BE2C (cell line): ENCODE measurements around the gene ZNF511.
A peak's percentile ranks its signal among the peaks of the same experiment; 100 is the strongest.

ENCODE experiments used
- DNase-seq: peaks from one replicate; pipeline ENCODE4 v3.0.0-alpha.2; 2020
- H3K27me3 ChIP-seq: fragments of 250-450 bp; sonication (Bioruptor Pico); 2 replicates; pipeline ENCODE4 v1.5.1; 2020; ENCODE audit warnings: mild to moderate bottlenecking
- H3K36me3 ChIP-seq: fragments of 250-450 bp; sonication (Bioruptor Pico); 2 replicates; pipeline ENCODE4 v1.5.1; 2020; ENCODE audit warnings: mild to moderate bottlenecking
- H3K4me1 ChIP-seq: fragments of 250-450 bp; sonication (Bioruptor Pico); 2 replicates; pipeline ENCODE4 v1.5.1; 2020
- H3K4me3 ChIP-seq: 2 replicates; pipeline ENCODE4 v1.5.1; 2011; ENCODE audit warnings: low read depth, low read length
- H3K9me3 ChIP-seq: fragments of 250-450 bp; sonication (Bioruptor Pico); 2 replicates; pipeline ENCODE4 v1.5.1; 2020
- CTCF ChIP-seq: IDR thresholded peaks from 2 replicates; pipeline ENCODE4 v1.5.1; 2012; ENCODE audit warnings: mild to moderate bottlenecking, low read depth, low read length

The ZNF511 gene

GRCh38 chr10:133324198-133324792, 15.6 kb downstream of the ZNF511 start:
- Histone ChIP-seq H3K27me3 (peaks cover 12% of the 10 kb centered on the region), H3K36me3 (no peaks in the 10 kb centered on the region), H3K4me3 (peak overlapping the region; percentile 57), H3K9me3 (peaks cover 4% of the 10 kb centered on the region; the same call in 1 of the 2 replicates), H3K4me1 (no peaks in the 10 kb centered on the region)
- no peak for TF ChIP-seq CTCF
- DNase-seq, result peak; percentile 92

GRCh38 chr10:133324857-133325260, 16.1 kb downstream of the ZNF511 start:
- no peak for TF ChIP-seq CTCF
- Histone ChIP-seq H3K9me3 (peaks cover 4% of the 10 kb centered on the region; the same call in 1 of the 2 replicates), H3K4me3 (peak overlapping the region; percentile 57), H3K4me1 (no peaks in the 10 kb centered on the region), H3K36me3 (no peaks in the 10 kb centered on the region), H3K27me3 (peaks cover 12% of the 10 kb centered on the region)
- peak; percentile 40 for DNase-seq

GRCh38 chr10:133325440-133326222, 16.9 kb downstream of the ZNF511 start:
- H3K27me3 ChIP-seq, result peaks cover 14% of the 10 kb centered on the region
- DNase-seq, result peak; percentile 50
- no peaks in the 10 kb centered on the region for H3K4me1 ChIP-seq
- TF ChIP-seq CTCF, result no peak
- no peaks in the 10 kb centered on the region for H3K36me3 ChIP-seq
- peak overlapping the region; percentile 57 for H3K4me3 ChIP-seq
- peaks cover 4% of the 10 kb centered on the region; the same call in 1 of the 2 replicates for H3K9me3 ChIP-seq

DNA sequence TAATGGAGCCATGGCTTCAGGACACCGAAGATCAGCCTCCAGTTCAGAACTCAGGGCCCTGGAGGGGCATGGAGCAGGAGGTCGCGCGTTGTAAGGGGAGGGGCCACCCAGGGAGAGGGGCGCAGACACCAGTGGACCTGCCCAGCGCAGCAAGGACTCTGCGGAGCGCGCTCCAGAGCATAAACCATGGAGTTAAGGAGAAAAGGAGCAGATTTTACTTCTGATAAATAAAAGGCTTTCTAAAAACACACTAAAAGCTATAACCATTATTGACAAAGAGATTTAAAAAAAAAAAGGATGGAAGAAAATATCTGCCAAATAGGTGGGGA, 17.5 kb downstream of the ZNF511 start:
- no peak for TF ChIP-seq CTCF
- peak overlapping the region; percentile 57 for H3K4me3 ChIP-seq
- H3K27me3 ChIP-seq, result peaks cover 19% of the 10 kb centered on the region
- DNase-seq, result no peak
- H3K9me3 ChIP-seq, result no peaks in the 10 kb centered on the region
- no peaks in the 10 kb centered on the region for H3K4me1 ChIP-seq
- H3K36me3 ChIP-seq, result no peaks in the 10 kb centered on the region

DNA sequence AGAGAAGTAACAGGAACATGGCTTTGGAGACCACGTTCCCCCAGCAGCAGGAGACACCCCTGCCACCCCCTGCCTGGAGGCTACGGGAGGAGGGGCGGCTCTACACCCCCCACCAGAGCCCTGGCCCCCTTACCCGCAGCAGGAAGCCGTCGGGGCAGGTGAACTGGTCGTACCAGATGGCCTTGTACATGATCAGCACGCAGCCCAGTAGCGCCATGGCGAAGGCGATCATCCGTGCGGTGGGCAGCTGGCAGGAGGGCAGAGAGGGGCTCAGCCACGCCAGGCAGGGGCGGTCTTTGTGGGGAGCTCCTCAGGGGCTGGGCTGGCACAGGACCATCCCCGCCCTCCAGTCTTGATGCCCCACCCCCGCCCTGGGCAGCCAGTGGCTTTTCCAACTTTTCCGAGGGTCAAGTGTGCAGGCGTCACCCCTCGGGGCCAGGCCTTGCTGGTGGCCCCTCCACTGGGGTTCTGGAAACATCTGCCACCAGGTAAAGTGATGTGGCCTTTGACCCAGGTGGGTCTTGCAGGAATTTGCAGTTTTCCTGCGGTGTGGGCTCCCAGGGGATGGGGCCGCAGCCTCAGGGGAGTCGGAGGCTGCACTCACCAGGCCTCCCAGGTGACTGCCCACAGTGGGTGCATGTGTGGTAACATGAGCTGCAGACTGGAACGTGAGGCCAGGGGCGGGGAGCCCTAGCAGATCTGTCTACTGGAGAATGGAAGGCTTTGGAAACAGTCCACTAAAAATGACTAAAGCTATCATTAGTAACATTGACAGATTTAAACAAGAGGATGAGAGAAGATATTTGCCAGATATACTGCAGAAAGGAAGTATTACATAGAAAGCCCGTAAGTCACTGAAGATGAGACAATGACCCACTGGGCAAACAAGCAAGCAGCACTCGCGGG, 18.3 kb downstream of the ZNF511 start:
- no peak for TF ChIP-seq CTCF
- no peak for DNase-seq
- Histone ChIP-seq H3K4me3 (no peak overlapping the region), H3K36me3 (no peaks in the 10 kb centered on the region), H3K27me3 (peaks cover 28% of the 10 kb centered on the region), H3K9me3 (no peaks in the 10 kb centered on the region), H3K4me1 (no peaks in the 10 kb centered on the region)
